B cell (primary cell): ENCODE data around the gene KCTD7. TPM values are rescaled to one million over a fixed set of nuclear protein-coding genes. Genes with fewer than 3 reads are reported as not detected.

Experiments
- ATAC-seq: fragments of 200-7000 bp; cut with Tn5 transposase; one replicate; pipeline ENCODE4 v1.10.0; 2021; ENCODE audit warnings: low read depth, mild to moderate bottlenecking, moderate number of reproducible peaks, moderate library complexity
- CTCF ChIA-PET: fragments of 350-600 bp; sonication (Branson Sonifier 250); formaldehyde crosslinking; loops from one replicate; lab custom pipeline; 2021; ENCODE audit warnings: antibody characterized with exemption, inconsistent platforms; lab: Charles Lee
- POLR2A ChIA-PET: fragments of 350-600 bp; sonication (Branson Sonifier 250); formaldehyde crosslinking; loops from one replicate; lab custom pipeline; 2021; ENCODE audit warnings: antibody characterized with exemption; lab: Charles Lee
- DNase-seq: peaks from one replicate; pipeline ENCODE4 v3.0.0; 2013
- H2AFZ ChIP-seq: 2 replicates; pipeline ENCODE4 v1.6.1; 2012; ENCODE audit warnings: mild to moderate bottlenecking, low read depth, low read length; ENCODE audit not compliant: insufficient read depth, poor library complexity, severe bottlenecking
- H3K27ac ChIP-seq, 2 donors: 1 replicate in 1 of 2; 2 replicates in 1 of 2; pipeline ENCODE4 v1.5.1; 2012 to 2013; ENCODE audit warnings: low read length in 2 of 2, mild to moderate bottlenecking in 2 of 2, moderate library complexity in 1 of 2
- H3K27me3 ChIP-seq, 4 experiments: fragments of 200-600 bp in 1 of 4; sonication (generic) in 1 of 4; replicated peaks in 1 of 4; 1 replicate in 2 of 4; 2 replicates in 2 of 4; pipeline versions ENCODE4 v1.6.1 to v1.7.0; 2013 to 2016; ENCODE audit warnings: low read length in 3 of 4, mild to moderate bottlenecking in 2 of 4, mixed read lengths in 1 of 4, moderate library complexity in 1 of 4; ENCODE audit not compliant: insufficient read depth in 4 of 4, control insufficient read depth in 3 of 4; ENCODE audit errors: control extremely low read depth in 1 of 4
- H3K36me3 ChIP-seq, 2 experiments: replicated peaks in 1 of 2; 1 replicate in 1 of 2; 2 replicates in 1 of 2; pipeline versions ENCODE4 v1.6.1 to v1.7.1; 2013; ENCODE audit warnings: low read length in 1 of 2; ENCODE audit not compliant: insufficient read depth in 2 of 2, control insufficient read depth in 1 of 2; ENCODE audit errors: control extremely low read depth in 1 of 2, extremely low read depth in 1 of 2
- H3K4me1 ChIP-seq, 2 donors: fragments of 200-600 bp in 1 of 2; sonication (generic) in 1 of 2; 1 replicate in 1 of 2; 2 replicates in 1 of 2; pipeline versions ENCODE4 v1.5.1 to v1.6.1; 2013 to 2017; ENCODE audit warnings: low read length in 2 of 2; ENCODE audit not compliant: control insufficient read depth in 2 of 2, insufficient read depth in 2 of 2
- H3K4me2 ChIP-seq: replicated peaks from 2 replicates; pipeline ENCODE3; 2012; ENCODE audit warnings: mild to moderate bottlenecking, low read depth, low read length; ENCODE audit not compliant: poor library complexity, severe bottlenecking
- H3K4me3 ChIP-seq, 5 experiments: fragments of 200-600 bp in 1 of 5; sonication (generic) in 1 of 5; 1 replicate in 3 of 5; 2 replicates in 2 of 5; pipeline versions ENCODE4 v1.5.1 to v1.7.0; 2011 to 2016; ENCODE audit warnings: low read length in 4 of 5, mild to moderate bottlenecking in 4 of 5, low read depth in 2 of 5, control low read depth in 1 of 5, moderate library complexity in 1 of 5; ENCODE audit not compliant: insufficient read depth in 1 of 5; ENCODE audit errors: control extremely low read depth in 1 of 5, extremely low read depth in 1 of 5
- H3K79me2 ChIP-seq: fragments of 200-600 bp; sonication (generic); one replicate; pipeline ENCODE4 v1.6.0; 2016; ENCODE audit warnings: low read length; ENCODE audit not compliant: control insufficient read depth, insufficient read depth
- H3K9ac ChIP-seq: fragments of 200-600 bp; sonication (generic); 2 replicates; pipeline ENCODE4 v1.6.1; 2017; ENCODE audit warnings: mild to moderate bottlenecking, low read length, moderate library complexity
- H3K9me3 ChIP-seq, 3 donors: one replicate each; pipeline versions ENCODE4 v1.6.1 to v1.7.1; 2013; ENCODE audit warnings: low read length in 2 of 3; ENCODE audit not compliant: control insufficient read depth in 2 of 3, insufficient read depth in 1 of 3; ENCODE audit errors: control extremely low read depth in 1 of 3
- H4K20me1 ChIP-seq: 2 replicates; pipeline ENCODE4 v1.6.0; 2012; ENCODE audit warnings: mild to moderate bottlenecking, low read length; ENCODE audit not compliant: insufficient read depth, control insufficient read depth, poor library complexity, severe bottlenecking
- H3K27ac Mint-ChIP-seq: one replicate; pipeline ENCODE4 v1.8.0; 2021; ENCODE audit warnings: mixed read lengths
- H3K27me3 Mint-ChIP-seq: one replicate; pipeline ENCODE4 v1.8.0; 2021; ENCODE audit warnings: mixed read lengths
- H3K4me1 Mint-ChIP-seq: one replicate; pipeline ENCODE4 v1.8.0; 2021; ENCODE audit warnings: mixed read lengths
- H3K4me3 Mint-ChIP-seq: one replicate; pipeline ENCODE4 v1.8.0; 2021; ENCODE audit warnings: mixed read lengths
- H3K9me3 Mint-ChIP-seq: one replicate; pipeline ENCODE4 v1.8.0; 2022; ENCODE audit warnings: mixed read lengths; ENCODE audit not compliant: insufficient read depth
- CTCF ChIP-seq: fragments of 200-600 bp; IDR thresholded peaks from one replicate; pipeline ENCODE4 v1.8.0; 2022; ENCODE audit warnings: antibody characterized with exemption, mild to moderate bottlenecking
- EZH2 ChIP-seq: IDR thresholded peaks from 2 replicates; pipeline ENCODE4 v1.6.1; 2012; ENCODE audit warnings: borderline replicate concordance, low read depth, mild to moderate bottlenecking, moderate library complexity, low read length; ENCODE audit not compliant: insufficient read depth, poor library complexity, severe bottlenecking
- WGBS: methylation state at CpG from one replicate; pipeline ENCODE4 v1.1.5; 2013; ENCODE audit warnings: missing lambda C conversion rate; ENCODE audit not compliant: insufficient coverage; 5-methylcytosine and 5-hydroxymethylcytosine counted together
- intact Hi-C: fragments of 100-400 bp; cut with micrococcal nuclease; formaldehyde crosslinking; loops from one replicate; pipeline ENCODE4 v1.10.0; 2022
- polyA plus RNA-seq: library from polyadenylated mRNA; depleted of rRNA; stranded (reverse); fragments of >200 nt; gene quantifications from 2 replicates; pipeline ENCODE4 v1.2.3, GENCODE V29; 2012
- total RNA-seq, 2 donors: library from RNA; stranded (reverse); fragments of 120-200 nt in 1 of 2; gene quantifications; 1 replicate in 1 of 2; 2 replicates in 1 of 2; pipeline versions ENCODE4 v1.2.3 to v1.2.4, GENCODE V29; 2013 to 2022

KCTD7 gene
- total and polyA plus RNA-seq, 2 donors (not counting 1 experiment from before 2014, with no cell fraction given): 44.4 to 48.2 TPM

DNA sequence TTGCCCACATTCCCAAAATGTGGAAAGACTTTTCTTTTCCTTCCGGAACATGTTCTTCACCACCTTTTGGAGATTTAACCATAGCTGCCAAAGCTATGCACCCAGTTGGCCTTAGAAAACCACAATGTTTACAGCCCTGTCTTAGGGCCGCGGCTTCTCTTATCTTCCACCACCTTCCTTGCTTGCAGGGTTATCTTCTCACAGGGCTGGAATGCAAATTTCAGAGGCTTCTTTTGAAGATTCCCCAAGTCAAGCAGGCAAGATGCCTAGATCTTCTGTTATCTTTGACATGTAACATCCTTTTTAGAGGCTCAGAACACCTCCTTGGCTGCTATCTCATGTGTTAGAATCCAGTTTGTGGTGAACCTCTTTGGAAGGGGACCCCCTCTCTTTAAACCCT lies 11.1 kb downstream of the KCTD7 start:
- CTCF ChIA-PET: no interaction called here
- WGBS: 98% methylated on average over 3 of the region's 3 CpGs
- H3K4me3 Mint-ChIP-seq: no peak overlapping the region

More for the DNA sequence above, 11.1 kb downstream of the KCTD7 start:
- peaks cover 21% of the 10 kb centered on the region for H3K4me1 Mint-ChIP-seq
- Histone ChIP-seq H3K79me2 (peaks cover 19% of the 10 kb centered on the region), H3K36me3 (peaks cover 6 to 75% of the 10 kb centered on the region in 2 experiments), H3K9me3 (no peaks in the 10 kb centered on the region), H3K27ac (no peak overlapping the region), H3K4me2 (no peak overlapping the region), H2AFZ (no peak overlapping the region), H3K4me1 (peaks cover 4 to 14% of the 10 kb centered on the region in 2 donors), H3K4me3 (no peak overlapping the region), H3K9ac (no peak overlapping the region), H3K27me3 (no peaks in the 10 kb centered on the region), H4K20me1 (peaks cover 7% of the 10 kb centered on the region)
- intact Hi-C loops: no loop called here
- H3K9me3 Mint-ChIP-seq: no peaks in the 10 kb centered on the region
- DNase-seq (no peak), ATAC-seq (no peak)
- TF ChIP-seq EZH2 (no peak), CTCF (no peak)
- no peaks in the 10 kb centered on the region for H3K27me3 Mint-ChIP-seq
- POLR2A ChIA-PET: interaction anchor here (0.5 kb wide), 1 partner anchor 356 kb away, joined by 3 read pairs; the partner anchor contains the start of gene SBDS
- no peak overlapping the region for H3K27ac Mint-ChIP-seq
